ENCODE results near the gene PGP. TPM values are rescaled to one million over a fixed set of nuclear protein-coding genes. Genes with fewer than 3 reads are reported as not detected.
"Not testable (repeated sequence)": the region's sequence is repeated elsewhere in the genome, so short reads cannot be mapped to it uniquely, and the experiment has no call there.

The PGP gene
- total and polyA plus RNA-seq, 8 donors: 9.3 to 90.4 (median 11.3) TPM

- WGBS, 5 donors: 0 to 1% (median 0%) methylated on average over 14 to 93 of the region's 93 CpGs
- peak within 1 kb of the TSS; percentile 65 to 75 (median 69) for H3K4me3 ChIP-seq
- peaks cover 29 to 39% (median 37%) of the 10 kb centered on the region in 4 donors for H3K36me3 ChIP-seq
- peak; percentile 87 to 96 for DNase-seq
- H3K9me3 ChIP-seq: no peaks in the 10 kb centered on the region
- peaks cover 12 to 28% (median 22%) of the 10 kb centered on the region in 4 donors for H3K4me1 ChIP-seq
- H3K27ac ChIP-seq: peak within 1 kb of the TSS; percentile 95 to 99 (median 96)
- TF ChIP-seq EP300 (IDR thresholded peaks at IDR 0.05): no peak
- TF ChIP-seq POLR2AphosphoS5 (IDR thresholded peaks at IDR 0.05): peak; percentile 41 to 90 (median 77)
- TF ChIP-seq CTCF (IDR thresholded peaks at IDR 0.05): peak in 1 of 7 experiments; percentile 27
- H3K27me3 ChIP-seq: no peaks in the 10 kb centered on the region
- intact Hi-C loops (cut with DNase I; ENCODE audit: low total_unique reads): loop anchor here (10.0 kb wide), 1 partner anchor 49 kb away; the partner anchor contains the start of gene ECI1
These were observed 9.3 kb downstream of the PGP start, which contains the start of gene MLST8 for GRCh38 chr16:2205104-2205966. TSS of gene MLST8 (plus strand) at chr16:2205454. CDS start at chr16:2206086, 632 bp downstream.

GRCh38 chr16:2204416-2205103, 10.1 kb downstream of the PGP start:
- peak overlapping the region; percentile 65 to 75 (median 69) for H3K4me3 ChIP-seq
- peak overlapping the region; percentile 95 to 99 (median 96) for H3K27ac ChIP-seq
- DNase-seq: no peak
- 80 to 86% (median 84%) methylated on average over 13 of the region's 13 CpGs for WGBS, 5 donors
- H3K36me3 ChIP-seq: peaks cover 27 to 32% (median 29%) of the 10 kb centered on the region in 4 donors
- no peaks in the 10 kb centered on the region for H3K27me3 ChIP-seq
- H3K9me3 ChIP-seq: no peaks in the 10 kb centered on the region
- peaks cover 12 to 28% (median 22%) of the 10 kb centered on the region in 4 donors for H3K4me1 ChIP-seq
- intact Hi-C loops (cut with DNase I; ENCODE audit: low total_unique reads): loop anchor here (10.0 kb wide), 1 partner anchor 50 kb away; the partner anchor contains the start of gene ECI1
- TF ChIP-seq POLR2AphosphoS5 (IDR thresholded peaks at IDR 0.05) (no peak), EP300 (IDR thresholded peaks at IDR 0.05) (no peak), CTCF (IDR thresholded peaks at IDR 0.05) (no peak), POLR2A (IDR thresholded peaks at IDR 0.05) (no peak)

GRCh38 chr16:2203119-2203688, 11.4 kb downstream of the PGP start:
- H3K27ac ChIP-seq, DNase-seq, H3K9me3 ChIP-seq, H3K4me3 ChIP-seq: not testable (repeated sequence)
- Histone ChIP-seq H3K4me1 (peaks cover 12 to 28% (median 22%) of the 10 kb centered on the region in 4 donors), H3K36me3 (peaks cover 13 to 18% (median 15%) of the 10 kb centered on the region in 4 donors), H3K27me3 (peaks cover 0 to 13% (median 0%) of the 10 kb centered on the region in 3 donors)
- 90 to 94% (median 92%) methylated on average over 8 of the region's 8 CpGs for WGBS, 5 donors
- intact Hi-C loops (cut with DNase I; ENCODE audit: low total_unique reads): loop anchor here (10.0 kb wide), 1 partner anchor 52 kb away; the partner anchor contains the start of gene ECI1

GRCh38 chr16:2200313-2200712, 14.3 kb downstream of the PGP start:
- WGBS, 5 donors: 82 to 83% (median 83%) methylated on average over 6 of the region's 6 CpGs
- Histone ChIP-seq H3K9me3 (no peaks in the 10 kb centered on the region), H3K27ac (no peak overlapping the region), H3K4me1 (peaks cover 17 to 20% (median 19%) of the 10 kb centered on the region in 4 donors), H3K27me3 (peaks cover 6 to 39% (median 24%) of the 10 kb centered on the region in 3 donors), H3K4me3 (no peak overlapping the region), H3K36me3 (no peaks in the 10 kb centered on the region)
- intact Hi-C loops (cut with DNase I; ENCODE audit: low total_unique reads): loop anchor here (10.0 kb wide), 1 partner anchor 54 kb away; the partner anchor contains the start of gene ECI1
- no peak for TF ChIP-seq POLR2AphosphoS5 (IDR thresholded peaks at IDR 0.05)
- TF ChIP-seq POLR2A (IDR thresholded peaks at IDR 0.05): no peak
- no peak for TF ChIP-seq CTCF (IDR thresholded peaks at IDR 0.05)
- no peak for TF ChIP-seq EP300 (IDR thresholded peaks at IDR 0.05)
- no peak for DNase-seq
